IMR-90 (cell line): ENCODE data around the gene FBH1. TPM values are rescaled to one million over a fixed set of nuclear protein-coding genes. Genes with fewer than 3 reads are reported as not detected.

Experiments
- ATAC-seq: fragments of 200-7000 bp; cut with Tn5 transposase; 2 replicates; pipeline ENCODE4 v1.9.1; 2020; ENCODE audit warnings: low read depth, mild to moderate bottlenecking, moderate library complexity
- BruUV-seq: library from RNA; stranded (reverse); fragments of 400-500 nt; replicated peaks from 2 replicates; lab custom pipeline; 2021; lab: Mats Ljungman, UMichigan
- CTCF ChIA-PET: fragments of 300-600 bp; formaldehyde crosslinking; extraction: SDS; loops from one replicate; lab custom pipeline; 2021; ENCODE audit warnings: antibody characterized with exemption; lab: Yijun Ruan, JAX
- POLR2A ChIA-PET: fragments of 300-600 bp; sonication (Branson Sonifier 250); formaldehyde crosslinking; loops from one replicate; lab custom pipeline; 2022; ENCODE audit warnings: antibody characterized with exemption; ENCODE audit not compliant: unreplicated experiment; lab: Charles Lee
- DNase-seq: peaks from one replicate; pipeline ENCODE4 v3.0.0; 2013
- H2AFZ ChIP-seq: replicated peaks from 2 replicates; pipeline ENCODE3; 2013; ENCODE audit warnings: low read length, mild to moderate bottlenecking; ENCODE audit not compliant: poor library complexity
- H2AK5ac ChIP-seq: 2 replicates; pipeline ENCODE4 v1.6.1; 2013; ENCODE audit warnings: low read depth, low read length, inconsistent platforms
- H2AK9ac ChIP-seq: replicated peaks from 2 replicates; pipeline ENCODE3; 2013; ENCODE audit warnings: mild to moderate bottlenecking, low read depth, low read length, moderate library complexity; ENCODE audit not compliant: poor library complexity
- H2BK120ac ChIP-seq: 2 replicates; pipeline ENCODE4 v1.6.1; 2013; ENCODE audit warnings: low read depth, low read length, inconsistent platforms
- H2BK15ac ChIP-seq: 3 replicates; pipeline ENCODE4 v1.6.1; 2013; ENCODE audit warnings: low read depth, low read length, inconsistent platforms
- H2BK20ac ChIP-seq: 2 replicates; pipeline ENCODE4 v1.6.1; 2013; ENCODE audit warnings: low read depth, mild to moderate bottlenecking, inconsistent platforms, low read length, moderate library complexity
- H2BK5ac ChIP-seq: 2 replicates; pipeline ENCODE4 v1.6.1; 2013; ENCODE audit warnings: mild to moderate bottlenecking, low read depth, low read length, inconsistent platforms; ENCODE audit not compliant: poor library complexity, severe bottlenecking
- H3K14ac ChIP-seq: replicated peaks from 2 replicates; pipeline ENCODE4 v1.6.1; 2013; ENCODE audit warnings: low read depth, low read length, inconsistent platforms
- H3K18ac ChIP-seq: 2 replicates; pipeline ENCODE4 v1.6.1; 2013; ENCODE audit warnings: low read depth, low read length, control low read depth
- H3K23ac ChIP-seq: 2 replicates; pipeline ENCODE4 v1.6.1; 2013; ENCODE audit warnings: low read depth, low read length, inconsistent platforms
- H3K27ac ChIP-seq: 2 replicates; pipeline ENCODE4 v1.5.1; 2013; ENCODE audit warnings: mild to moderate bottlenecking, control low read depth, low read length; ENCODE audit not compliant: insufficient read depth
- H3K27me3 ChIP-seq: 2 replicates; pipeline ENCODE4 v1.6.1; 2013; ENCODE audit warnings: low read length; ENCODE audit not compliant: control insufficient read depth, insufficient read depth
- H3K36me3 ChIP-seq: 2 replicates; pipeline ENCODE4 v1.6.1; 2013; ENCODE audit warnings: low read length, mixed read lengths; ENCODE audit not compliant: control insufficient read depth, insufficient read depth
- H3K4ac ChIP-seq: 2 replicates; pipeline ENCODE4 v1.6.1; 2013; ENCODE audit warnings: low read depth, low read length, inconsistent platforms
- H3K4me1 ChIP-seq: 2 replicates; pipeline ENCODE4 v1.6.1; 2013; ENCODE audit warnings: low read length, mixed read lengths; ENCODE audit not compliant: control insufficient read depth, insufficient read depth
- H3K4me2 ChIP-seq: 2 replicates; pipeline ENCODE4 v1.6.1; 2013; ENCODE audit warnings: low read depth, mild to moderate bottlenecking, control low read depth, low read length, moderate library complexity
- H3K4me3 ChIP-seq: 2 replicates; pipeline ENCODE4 v1.5.1; 2013; ENCODE audit warnings: low read depth, mild to moderate bottlenecking, control low read depth, low read length, moderate library complexity; ENCODE audit not compliant: insufficient read depth
- H3K56ac ChIP-seq: 2 replicates; pipeline ENCODE4 v1.6.1; 2013; ENCODE audit warnings: low read length, inconsistent platforms; ENCODE audit not compliant: insufficient read depth; ENCODE audit errors: extremely low read depth
- H3K79me1 ChIP-seq, 2 experiments: 2 replicates each; pipeline ENCODE4 v1.6.1; 2013; ENCODE audit warnings: low read length in 2 of 2, inconsistent platforms in 1 of 2, low read depth in 1 of 2
- H3K9ac ChIP-seq: 2 replicates; pipeline ENCODE4 v1.6.1; 2013; ENCODE audit warnings: low read depth, low read length, control low read depth
- H3K9me1 ChIP-seq: 2 replicates; pipeline ENCODE4 v1.6.1; 2013; ENCODE audit warnings: low read length, inconsistent platforms; ENCODE audit not compliant: insufficient read depth
- H3K9me3 ChIP-seq: 2 replicates; pipeline ENCODE4 v1.6.1; 2013; ENCODE audit warnings: low read length; ENCODE audit not compliant: control insufficient read depth, insufficient read depth
- H4K20me1 ChIP-seq: 2 replicates; pipeline ENCODE4 v1.6.1; 2013; ENCODE audit warnings: low read length, inconsistent platforms; ENCODE audit not compliant: insufficient read depth
- H4K5ac ChIP-seq: 2 replicates; pipeline ENCODE4 v1.6.1; 2013; ENCODE audit warnings: mild to moderate bottlenecking, low read depth, low read length, control low read depth
- H4K8ac ChIP-seq, 2 experiments: 2 replicates each; pipeline ENCODE4 v1.6.1; 2013; ENCODE audit warnings: low read depth in 2 of 2, low read length in 2 of 2, control low read depth in 1 of 2, inconsistent platforms in 1 of 2
- H4K91ac ChIP-seq: 2 replicates; pipeline ENCODE4 v1.6.1; 2013; ENCODE audit warnings: low read depth, low read length, inconsistent platforms; ENCODE audit not compliant: insufficient read depth
- BHLHE40 ChIP-seq: fragments of 150-350 bp; IDR thresholded peaks from 2 replicates; pipeline ENCODE4 v1.6.1; 2016; ENCODE audit warnings: mild to moderate bottlenecking, low read depth, low read length
- CEBPB ChIP-seq: IDR thresholded peaks from 2 replicates; pipeline ENCODE4 v1.6.1; 2012; ENCODE audit warnings: low read depth, low read length, improper control_type of control experiment
- CHD1 ChIP-seq: IDR thresholded peaks from 2 replicates; pipeline ENCODE4 v1.6.1; 2012; ENCODE audit warnings: low read depth, low read length, improper control_type of control experiment
- CTCF ChIP-seq: conservative IDR thresholded peaks from 2 replicates; pipeline ENCODE4 v1.5.1; 2012; ENCODE audit warnings: mild to moderate bottlenecking, low read depth, low read length, improper control_type of control experiment
- ELK1 ChIP-seq: fragments of 150-350 bp; IDR thresholded peaks from 2 replicates; pipeline ENCODE4 v1.6.1; 2016; ENCODE audit warnings: low read depth, mild to moderate bottlenecking, low read length, moderate library complexity, borderline replicate concordance
- FOS ChIP-seq: fragments of 150-350 bp; IDR thresholded peaks from 2 replicates; pipeline ENCODE4 v1.6.1; 2016; ENCODE audit warnings: low read depth, low read length
- MAFK ChIP-seq: IDR thresholded peaks from 2 replicates; pipeline ENCODE4 v1.6.1; 2012; ENCODE audit warnings: low read depth, low read length, improper control_type of control experiment
- MAZ ChIP-seq: IDR thresholded peaks from 2 replicates; pipeline ENCODE4 v1.6.1; 2012; ENCODE audit warnings: low read depth, mild to moderate bottlenecking, low read length, improper control_type of control experiment, moderate library complexity, borderline replicate concordance
- MXI1 ChIP-seq: IDR thresholded peaks from 2 replicates; pipeline ENCODE4 v1.6.1; 2012; ENCODE audit warnings: low read depth, mild to moderate bottlenecking, low read length, moderate library complexity, borderline replicate concordance
- NFE2L2 ChIP-seq: fragments of 150-350 bp; IDR thresholded peaks from 2 replicates; pipeline ENCODE4 v1.6.1; 2016; ENCODE audit warnings: low read depth, mild to moderate bottlenecking, low read length
- POLR2A ChIP-seq: IDR thresholded peaks from 2 replicates; pipeline ENCODE4 v1.6.1; 2012; ENCODE audit warnings: mild to moderate bottlenecking, low read depth, low read length
- RAD21 ChIP-seq: IDR thresholded peaks from 2 replicates; pipeline ENCODE4 v1.6.1; 2012; ENCODE audit warnings: low read length, improper control_type of control experiment
- RCOR1 ChIP-seq: IDR thresholded peaks from 2 replicates; pipeline ENCODE4 v1.6.1; 2012; ENCODE audit warnings: mild to moderate bottlenecking, low read length, improper control_type of control experiment; ENCODE audit not compliant: insufficient replicate concordance
- RFX5 ChIP-seq: IDR thresholded peaks from 2 replicates; pipeline ENCODE4 v1.8.0; 2012; ENCODE audit warnings: low read depth, mild to moderate bottlenecking, low read length, moderate library complexity
- SMC3 ChIP-seq: fragments of 150-350 bp; IDR thresholded peaks from 2 replicates; pipeline ENCODE4 v1.6.1; 2016; ENCODE audit warnings: low read depth, mild to moderate bottlenecking, antibody characterized with exemption, low read length, moderate library complexity
- USF2 ChIP-seq: fragments of 150-350 bp; IDR thresholded peaks from 2 replicates; pipeline ENCODE4 v1.6.1; 2017; ENCODE audit warnings: mild to moderate bottlenecking, antibody characterized with exemption, low read length, low read depth
- WGBS, 2 experiments: methylation state at CpG; one replicate each; pipeline versions ENCODE4 v1.1.5 to v1.1.7; 2013; ENCODE audit warnings: missing lambda C conversion rate in 2 of 2; ENCODE audit not compliant: insufficient read length in 1 of 2; ENCODE audit errors: extremely low coverage in 2 of 2; 5-methylcytosine and 5-hydroxymethylcytosine counted together
- dilution Hi-C: fragments of 300-500 bp; cut with HindIII; formaldehyde crosslinking; loops from one replicate; pipeline ENCODE4 v1.14.3; 2018; ENCODE audit warnings: low sequenced_read_pairs; ENCODE audit not compliant: unreplicated experiment
- in situ Hi-C: fragments of 300-500 bp; cut with MboI; formaldehyde crosslinking; loops from 3 replicates; pipeline ENCODE4 v1.14.3; 2019; ENCODE audit warnings: low sequenced_read_pairs, inconsistent platforms, mixed read lengths
- intact Hi-C: fragments of 100-400 bp; cut with micrococcal nuclease; formaldehyde crosslinking; loops from 2 replicates; pipeline ENCODE4 v1.10.0; 2022
- polyA plus RNA-seq, 3 experiments: library from polyadenylated mRNA; depleted of rRNA; stranded (reverse); fragments of >200 nt; gene quantifications; 2 replicates each; pipeline ENCODE4 v1.2.3, GENCODE V29; 2012; ENCODE audit warnings: low replicate concordance in 1 of 3
- total RNA-seq: library from RNA; depleted of rRNA; stranded (reverse); fragments of >200 nt; gene quantifications from 2 replicates; pipeline ENCODE4 v1.2.3, GENCODE V29; 2012

The FBH1 gene
- total and polyA plus RNA-seq, 2 of the 4 experiments (the other 2 are of a cell fraction) = 59.3 to 72.2 TPM

GRCh38 chr10:5942474-5942873, 52.4 kb downstream of the FBH1 start:
- Histone ChIP-seq H3K36me3 (peaks cover 13% of the 10 kb centered on the region), H4K8ac (no peak overlapping the region), H3K4me1 (peaks cover 26% of the 10 kb centered on the region), H2BK20ac (peak overlapping the region; percentile 50; the same call in 1 of the 2 replicates), H3K18ac (no peak overlapping the region), H3K56ac (no peak overlapping the region), H3K9me3 (no peaks in the 10 kb centered on the region), H3K27ac (no peak overlapping the region), H3K14ac (no peak overlapping the region), H3K79me1 (peaks cover 0 to 20% of the 10 kb centered on the region in 2 experiments; a peak in 3 of 4 replicates), H2AFZ (no peak overlapping the region), H3K4me2 (no peak overlapping the region), H3K27me3 (no peaks in the 10 kb centered on the region), H3K4ac (peak overlapping the region; percentile 69), H2BK120ac (peak overlapping the region; percentile 70), H2BK5ac (no peak overlapping the region), H4K20me1 (no peaks in the 10 kb centered on the region; the same call in 1 of the 2 replicates), H3K9ac (no peak overlapping the region), H3K23ac (no peak overlapping the region), H2AK9ac (no peak overlapping the region), H3K4me3 (no peak overlapping the region), H2BK15ac (no peak overlapping the region), H2AK5ac (peak overlapping the region; percentile 86; the same call in 1 of the 2 replicates), H3K9me1 (peaks cover 22% of the 10 kb centered on the region), H4K91ac (0 out of 2 replicates have a peak overlapping the region, but pooled peaks have one; percentile 29), H4K5ac (no peak overlapping the region)
- no peak for TF ChIP-seq CHD1
- TF ChIP-seq MAZ = no peak
- no peak for TF ChIP-seq MXI1
- TF ChIP-seq MAFK = no peak
- TF ChIP-seq NFE2L2 = no peak
- TF ChIP-seq CEBPB = no peak
- no peak for TF ChIP-seq ELK1
- no peak for TF ChIP-seq POLR2A
- no peak for TF ChIP-seq CTCF
- TF ChIP-seq BHLHE40 = no peak
- no peak for TF ChIP-seq RAD21
- TF ChIP-seq USF2 = no peak
- no peak for TF ChIP-seq RCOR1
- no peak for TF ChIP-seq SMC3
- no peak for TF ChIP-seq FOS
- no peak for TF ChIP-seq RFX5
- no peak for ATAC-seq
- ChIA-PET CTCF (no interaction called here), POLR2A (no interaction called here)
- WGBS, 2 experiments = 96% methylated on average over 5 of the region's 16 CpGs; no CpG with 5 or more reads in 1 of the 2 experiments
- no TSS peak for BruUV-seq
- in situ Hi-C loops = no loop called here
- intact Hi-C loops = no loop called here
- dilution Hi-C loops = no loop called here
- no peak for DNase-seq
